ENCODE results near the gene CNN1.

Gene CNN1

GRCh38 chr19:11538232-11539036, at the start of gene CNN1:
TSS of gene CNN1 (plus strand) at chr19:11538851. CDS start at chr19:11538928, 77 bp downstream.
- H3K9me3 ChIP-seq (ENCODE audit: control insufficient read depth, insufficient read depth, low read length) = no peaks in the 10 kb centered on the region
- H3K36me3 ChIP-seq (ENCODE audit: insufficient read depth, low read length) = no peaks in the 10 kb centered on the region
- 0 out of 2 replicates have a peak, but pooled peaks cover 8% of the 10 kb centered on the region for H3K4me1 ChIP-seq (ENCODE audit: insufficient read depth, low read length)
- peak within 1 kb of the TSS; percentile 56 for H3K9ac ChIP-seq (ENCODE audit: low read depth, low read length)

DNA sequence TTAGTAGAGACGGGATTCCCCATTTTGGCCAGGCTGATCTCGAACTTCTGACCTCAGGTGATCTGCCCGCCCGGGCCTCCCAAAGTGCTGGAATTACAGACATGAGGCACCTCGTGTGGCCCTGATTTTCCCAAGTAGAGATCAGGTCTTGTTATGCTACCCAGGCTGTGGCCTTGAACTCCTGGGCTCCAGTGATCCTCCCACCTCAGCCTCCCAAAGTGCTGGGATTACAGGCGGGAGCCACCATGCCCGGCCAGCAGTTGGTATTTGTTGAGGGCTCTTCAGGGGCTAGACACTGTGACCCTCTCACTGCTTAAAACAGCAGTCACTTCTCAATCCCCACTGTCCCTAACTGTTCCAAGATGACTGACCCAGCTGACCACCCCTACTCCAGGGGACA, 49.3 kb upstream of the CNN1 start:
- Histone ChIP-seq H3K9me3 (ENCODE audit: control insufficient read depth, insufficient read depth, low read length) (no peaks in the 10 kb centered on the region), H3K4me1 (ENCODE audit: insufficient read depth, low read length) (no peaks in the 10 kb centered on the region), H3K36me3 (ENCODE audit: insufficient read depth, low read length) (no peaks in the 10 kb centered on the region), H3K9ac (ENCODE audit: low read depth, low read length) (no peak overlapping the region)

GRCh38 chr19:11494634-11495285, 43.9 kb upstream of the CNN1 start:
- H3K9ac ChIP-seq (ENCODE audit: low read depth, low read length) = no peak overlapping the region
- H3K9me3 ChIP-seq (ENCODE audit: control insufficient read depth, insufficient read depth, low read length) = no peaks in the 10 kb centered on the region
- H3K4me1 ChIP-seq (ENCODE audit: insufficient read depth, low read length) = no peaks in the 10 kb centered on the region
- no peaks in the 10 kb centered on the region for H3K36me3 ChIP-seq (ENCODE audit: insufficient read depth, low read length)

GRCh38 chr19:11495481-11495880, 43.2 kb upstream of the CNN1 start:
- H3K9me3 ChIP-seq (ENCODE audit: control insufficient read depth, insufficient read depth, low read length) = no peaks in the 10 kb centered on the region
- H3K4me1 ChIP-seq (ENCODE audit: insufficient read depth, low read length) = no peaks in the 10 kb centered on the region
- no peak overlapping the region for H3K9ac ChIP-seq (ENCODE audit: low read depth, low read length)
- H3K36me3 ChIP-seq (ENCODE audit: insufficient read depth, low read length) = no peaks in the 10 kb centered on the region

DNA sequence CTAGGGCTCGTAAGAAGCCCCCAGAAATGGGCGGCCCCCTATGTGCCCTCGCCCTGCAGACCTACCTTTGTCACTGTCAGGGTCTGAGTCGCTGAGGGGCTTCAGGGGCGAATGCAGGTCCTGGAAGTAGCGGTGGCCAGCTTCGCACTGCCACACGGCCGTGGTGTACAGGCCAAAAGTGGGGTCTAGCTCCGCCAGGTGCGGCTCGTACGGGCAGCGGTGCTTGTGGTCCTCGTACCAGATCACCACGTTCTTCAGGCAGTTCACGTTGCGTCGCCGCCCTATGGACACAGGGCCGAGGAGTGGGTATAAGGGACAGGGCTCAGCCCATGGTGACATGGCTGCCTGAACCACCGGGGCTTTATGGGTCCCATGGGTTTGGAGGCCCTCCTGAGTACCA, 42.8 kb upstream of the CNN1 start:
- Histone ChIP-seq H3K36me3 (ENCODE audit: insufficient read depth, low read length) (no peaks in the 10 kb centered on the region), H3K4me1 (ENCODE audit: insufficient read depth, low read length) (no peaks in the 10 kb centered on the region), H3K9me3 (ENCODE audit: control insufficient read depth, insufficient read depth, low read length) (no peaks in the 10 kb centered on the region), H3K9ac (ENCODE audit: low read depth, low read length) (no peak overlapping the region)

GRCh38 chr19:11496391-11497163, 42.1 kb upstream of the CNN1 start:
- Histone ChIP-seq H3K4me1 (ENCODE audit: insufficient read depth, low read length) (no peaks in the 10 kb centered on the region), H3K9me3 (ENCODE audit: control insufficient read depth, insufficient read depth, low read length) (no peaks in the 10 kb centered on the region), H3K9ac (ENCODE audit: low read depth, low read length) (no peak overlapping the region), H3K36me3 (ENCODE audit: insufficient read depth, low read length) (no peaks in the 10 kb centered on the region)

- H3K9me3 ChIP-seq (ENCODE audit: control insufficient read depth, insufficient read depth, low read length) = no peaks in the 10 kb centered on the region
- H3K36me3 ChIP-seq (ENCODE audit: insufficient read depth, low read length) = no peaks in the 10 kb centered on the region
Observed at GRCh38 chr19:11499220-11499726, 39.4 kb upstream of the CNN1 start.

GRCh38 chr19:11499890-11500420, 38.7 kb upstream of the CNN1 start:
- H3K9ac ChIP-seq (ENCODE audit: low read depth, low read length) = no peak overlapping the region
- no peaks in the 10 kb centered on the region for H3K36me3 ChIP-seq (ENCODE audit: insufficient read depth, low read length)
- no peaks in the 10 kb centered on the region for H3K9me3 ChIP-seq (ENCODE audit: control insufficient read depth, insufficient read depth, low read length)
- no peaks in the 10 kb centered on the region for H3K4me1 ChIP-seq (ENCODE audit: insufficient read depth, low read length)

More at GRCh38 chr19:11499220-11499726, 39.4 kb upstream of the CNN1 start:
- Histone ChIP-seq H3K9ac (ENCODE audit: low read depth, low read length) (no peak overlapping the region), H3K4me1 (ENCODE audit: insufficient read depth, low read length) (no peaks in the 10 kb centered on the region)

- Histone ChIP-seq H3K4me1 (ENCODE audit: insufficient read depth, low read length) (no peaks in the 10 kb centered on the region; the same call in 1 of the 2 replicates), H3K9ac (ENCODE audit: low read depth, low read length) (peak overlapping the region; percentile 61), H3K9me3 (ENCODE audit: control insufficient read depth, insufficient read depth, low read length) (no peaks in the 10 kb centered on the region), H3K36me3 (ENCODE audit: insufficient read depth, low read length) (no peaks in the 10 kb centered on the region)
Observed at GRCh38 chr19:11504502-11505031, 34.1 kb upstream of the CNN1 start.

DNA sequence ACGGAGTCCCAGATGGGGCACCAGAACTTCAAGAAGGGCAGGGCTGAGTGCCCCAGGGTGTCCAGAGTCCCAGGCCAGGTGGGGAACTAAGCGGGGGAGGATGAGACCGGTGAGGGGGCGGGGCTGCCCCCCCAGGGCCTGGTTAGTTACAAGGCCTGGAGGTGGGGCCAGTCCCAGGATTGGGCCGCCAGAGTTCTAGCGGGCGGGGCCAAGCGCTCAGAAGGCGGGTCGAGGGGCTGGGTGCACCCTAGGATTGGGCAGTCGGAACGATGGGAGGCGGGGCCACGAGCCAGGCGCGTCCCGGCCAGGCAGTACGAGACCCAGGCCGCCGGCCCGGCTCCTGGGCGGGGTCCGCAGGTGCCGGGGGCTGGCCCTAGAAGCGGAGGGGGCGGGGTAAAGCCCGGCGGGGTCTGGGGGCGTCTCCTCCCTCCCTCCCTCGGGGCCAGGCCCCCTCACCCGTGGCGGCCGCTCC, 33.6 kb upstream of the CNN1 start:
- no peaks in the 10 kb centered on the region; the same call in 1 of the 2 replicates for H3K4me1 ChIP-seq (ENCODE audit: insufficient read depth, low read length)
- H3K9me3 ChIP-seq (ENCODE audit: control insufficient read depth, insufficient read depth, low read length) = no peaks in the 10 kb centered on the region
- H3K9ac ChIP-seq (ENCODE audit: low read depth, low read length) = peak overlapping the region; percentile 69
- no peaks in the 10 kb centered on the region for H3K36me3 ChIP-seq (ENCODE audit: insufficient read depth, low read length)

- peak within 1 kb of the TSS; percentile 69 for H3K9ac ChIP-seq (ENCODE audit: low read depth, low read length)
- H3K9me3 ChIP-seq (ENCODE audit: control insufficient read depth, insufficient read depth, low read length) = no peaks in the 10 kb centered on the region
- H3K4me1 ChIP-seq (ENCODE audit: insufficient read depth, low read length) = no peaks in the 10 kb centered on the region; the same call in 1 of the 2 replicates
- no peaks in the 10 kb centered on the region for H3K36me3 ChIP-seq (ENCODE audit: insufficient read depth, low read length)
Observed at GRCh38 chr19:11505504-11506100, 33.0 kb upstream of the CNN1 start, which contains the start of gene ZNF653. TSS of gene ZNF653 (minus strand) at chr19:11505839. CDS start at chr19:11505786, 53 bp downstream.

GRCh38 chr19:11506101-11506555, 32.5 kb upstream of the CNN1 start:
- no peaks in the 10 kb centered on the region for H3K9me3 ChIP-seq (ENCODE audit: control insufficient read depth, insufficient read depth, low read length)
- H3K4me1 ChIP-seq (ENCODE audit: insufficient read depth, low read length) = no peaks in the 10 kb centered on the region; the same call in 1 of the 2 replicates
- H3K9ac ChIP-seq (ENCODE audit: low read depth, low read length) = peak overlapping the region; percentile 69
- H3K36me3 ChIP-seq (ENCODE audit: insufficient read depth, low read length) = no peaks in the 10 kb centered on the region

DNA sequence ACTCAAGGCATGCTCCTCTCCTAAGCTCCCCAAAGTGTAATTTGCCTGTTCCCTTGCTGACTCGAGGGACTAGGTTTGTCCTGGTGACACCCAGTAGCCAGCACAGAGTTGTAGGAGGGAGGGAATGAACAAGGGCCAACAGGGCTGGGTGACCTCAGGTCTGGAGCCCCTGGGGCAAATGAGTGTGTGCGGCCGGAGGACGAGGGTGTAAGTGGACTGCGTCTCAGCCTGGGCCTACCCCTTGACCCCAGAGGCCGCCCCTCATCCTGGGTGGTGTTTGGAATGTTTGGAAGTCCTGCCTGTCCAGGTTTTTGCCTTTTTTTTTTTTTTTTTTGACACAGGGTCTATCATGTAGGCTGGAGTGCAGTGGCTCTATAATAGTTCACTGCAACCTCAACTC, 31.7 kb upstream of the CNN1 start:
- Histone ChIP-seq H3K36me3 (ENCODE audit: insufficient read depth, low read length) (no peaks in the 10 kb centered on the region), H3K9ac (ENCODE audit: low read depth, low read length) (no peak overlapping the region), H3K4me1 (ENCODE audit: insufficient read depth, low read length) (no peaks in the 10 kb centered on the region; the same call in 1 of the 2 replicates), H3K9me3 (ENCODE audit: control insufficient read depth, insufficient read depth, low read length) (no peaks in the 10 kb centered on the region)
